Breast epithelium (tissue), 4 donors: ENCODE data around the gene MAOA. TPM values are rescaled to one million over a fixed set of nuclear protein-coding genes. Genes with fewer than 3 reads are reported as not detected.

ENCODE experiments used
- DNase-seq, 2 donors: peaks; one replicate each; pipeline ENCODE4 v3.0.0-alpha.2; 2019; ENCODE audit warnings: low spot score in 2 of 2
- H3K27ac ChIP-seq, 2 donors: fragments of 200-600 bp; sonication (generic) in 1 of 2; one replicate each; pipeline ENCODE4 v1.5.1; 2016 to 2019; ENCODE audit warnings: mild to moderate bottlenecking in 1 of 2
- H3K27me3 ChIP-seq, 2 donors: fragments of 200-600 bp; sonication (generic) in 1 of 2; one replicate each; pipeline versions ENCODE4 v1.5.1 to v1.6.0; 2017 to 2019; ENCODE audit warnings: control low read depth in 1 of 2, mild to moderate bottlenecking in 1 of 2
- H3K36me3 ChIP-seq: fragments of 200-600 bp; one replicate; pipeline ENCODE4 v1.5.1; 2019
- H3K4me1 ChIP-seq, 2 donors: fragments of 200-600 bp; sonication (generic); one replicate each; pipeline ENCODE4 v1.5.1; 2016 to 2019; ENCODE audit warnings: control low read depth in 1 of 2
- H3K4me3 ChIP-seq, 3 donors: fragments of 200-600 bp; sonication (generic); 1 replicate in 2 of 3; 2 replicates in 1 of 3; pipeline ENCODE4 v1.5.1; 2016 to 2019; ENCODE audit warnings: mild to moderate bottlenecking in 3 of 3, moderate library complexity in 2 of 3
- H3K9me3 ChIP-seq, 2 donors: fragments of 200-600 bp; sonication (generic) in 1 of 2; one replicate each; pipeline ENCODE4 v1.5.1; 2016 to 2019; ENCODE audit warnings: control low read depth in 1 of 2
- CTCF ChIP-seq, 3 donors: fragments of 450-650 bp; IDR thresholded peaks; one replicate each; pipeline ENCODE4 v1.5.1; 2016 to 2017; ENCODE audit warnings: antibody characterized with exemption in 3 of 3, mild to moderate bottlenecking in 3 of 3, moderate library complexity in 3 of 3
- POLR2A ChIP-seq: fragments of 450-650 bp; IDR thresholded peaks from one replicate; pipeline ENCODE4 v1.6.1; 2016; ENCODE audit warnings: antibody characterized with exemption, mild to moderate bottlenecking, moderate library complexity
- POLR2AphosphoS5 ChIP-seq, 3 donors: sonication (generic); formaldehyde crosslinking; IDR thresholded peaks; one replicate each; pipeline ENCODE4 v1.6.1; 2017; ENCODE audit warnings: antibody characterized with exemption in 3 of 3
- intact Hi-C: fragments of 100-400 bp; cut with DNase I; formaldehyde crosslinking; loops from one replicate; pipeline ENCODE4 v1.15.1; 2023; ENCODE audit warnings: low total_unique reads
- total RNA-seq, 3 donors: library from RNA; depleted of rRNA; stranded (reverse); fragments of >200 nt; gene quantifications; one replicate each; pipeline ENCODE4 v1.1.0, GENCODE V29; 2016

The MAOA gene
- total RNA-seq, 3 donors from 2014 or later, result 124 to 558 (median 128) TPM

GRCh38 chrX:43747476-43747875 lies 91.4 kb downstream of the MAOA start:
- Histone ChIP-seq H3K27me3 (peaks cover 0 to 59% of the 10 kb centered on the region in 2 donors), H3K4me1 (no peaks in the 10 kb centered on the region), H3K4me3 (no peak overlapping the region), H3K27ac (no peak overlapping the region), H3K9me3 (peaks cover 0 to 6% of the 10 kb centered on the region in 2 donors), H3K36me3 (no peaks in the 10 kb centered on the region)
- no peak for TF ChIP-seq POLR2AphosphoS5 (IDR thresholded peaks at IDR 0.05)
- no peak for TF ChIP-seq CTCF (IDR thresholded peaks at IDR 0.05)
- TF ChIP-seq POLR2A, result no peak
- intact Hi-C loops, result no loop called here
- no peak for DNase-seq

- TF ChIP-seq CTCF (IDR thresholded peaks at IDR 0.05), result peak; percentile 14 to 71 (median 67)
- TF ChIP-seq POLR2A, result no peak
- peaks cover 0 to 7% of the 10 kb centered on the region in 2 donors for H3K9me3 ChIP-seq
- DNase-seq, result peak in 1 of 2 donors; percentile 28
- intact Hi-C loops, result no loop called here
- H3K4me1 ChIP-seq, result no peaks in the 10 kb centered on the region
- no peak overlapping the region for H3K27ac ChIP-seq
- no peak overlapping the region for H3K4me3 ChIP-seq
- peaks cover 0 to 45% of the 10 kb centered on the region in 2 donors for H3K27me3 ChIP-seq
- no peaks in the 10 kb centered on the region for H3K36me3 ChIP-seq
These were observed 94.2 kb downstream of the MAOA start for GRCh38 chrX:43750248-43750676.

- Histone ChIP-seq H3K4me3 (no peak overlapping the region), H3K4me1 (no peaks in the 10 kb centered on the region), H3K36me3 (no peaks in the 10 kb centered on the region), H3K27me3 (peaks cover 0 to 48% of the 10 kb centered on the region in 2 donors), H3K27ac (no peak overlapping the region), H3K9me3 (peaks cover 0 to 7% of the 10 kb centered on the region in 2 donors)
- TF ChIP-seq CTCF (IDR thresholded peaks at IDR 0.05) (no peak), POLR2A (no peak), POLR2AphosphoS5 (IDR thresholded peaks at IDR 0.05) (no peak)
- intact Hi-C loops, result no loop called here
- DNase-seq, result no peak
These were observed 97.5 kb downstream of the MAOA start for GRCh38 chrX:43753637-43754036.

- Histone ChIP-seq H3K36me3 (no peaks in the 10 kb centered on the region), H3K27me3 (peaks cover 0 to 34% of the 10 kb centered on the region in 2 donors), H3K9me3 (peaks cover 0 to 7% of the 10 kb centered on the region in 2 donors), H3K4me1 (no peaks in the 10 kb centered on the region), H3K4me3 (no peak overlapping the region), H3K27ac (no peak overlapping the region)
- TF ChIP-seq CTCF (IDR thresholded peaks at IDR 0.05) (no peak), POLR2AphosphoS5 (IDR thresholded peaks at IDR 0.05) (no peak), POLR2A (no peak)
- intact Hi-C loops, result no loop called here
- DNase-seq, result no peak
These were observed 100.0 kb downstream of the MAOA start for GRCh38 chrX:43756076-43756475.

- no peaks in the 10 kb centered on the region for H3K9me3 ChIP-seq
- no peak for DNase-seq
- no peak overlapping the region for H3K27ac ChIP-seq
- peaks cover 0 to 34% of the 10 kb centered on the region in 2 donors for H3K27me3 ChIP-seq
- no peaks in the 10 kb centered on the region for H3K4me1 ChIP-seq
- no peak overlapping the region for H3K4me3 ChIP-seq
- no peak for TF ChIP-seq POLR2A
- H3K36me3 ChIP-seq, result no peaks in the 10 kb centered on the region
- intact Hi-C loops, result no loop called here
These were observed 101.9 kb downstream of the MAOA start for GRCh38 chrX:43758044-43758443.
